GM12878 (cell line): ENCODE measurements around the gene NPAS3. TPM values are rescaled to one million over a fixed set of nuclear protein-coding genes. Genes with fewer than 3 reads are reported as not detected.
A peak's percentile ranks its signal among the peaks of the same experiment; 100 is the strongest.

Source experiments
- ASH2L ChIP-seq: fragments of 300-600, 200-600 bp; sonication (generic); IDR thresholded peaks from 2 replicates; pipeline ENCODE4 v1.6.1; 2017; ENCODE audit warnings: low read depth, mild to moderate bottlenecking, borderline replicate concordance
- ATF3 ChIP-seq: IDR thresholded peaks from 2 replicates; pipeline ENCODE4 v1.6.1; 2011; ENCODE audit warnings: low read depth, mild to moderate bottlenecking, low read length, moderate library complexity, borderline replicate concordance; ENCODE audit errors: extremely low read depth
- BHLHE40 ChIP-seq, 2 experiments: fragments of 450-650 bp in 1 of 2; IDR thresholded peaks; 2 replicates each; pipeline ENCODE4 v1.6.1; 2011 to 2017; ENCODE audit warnings: low read depth in 2 of 2, borderline replicate concordance in 1 of 2, improper control_type of control experiment in 1 of 2, low read length in 1 of 2, mild to moderate bottlenecking in 1 of 2
- BMI1 ChIP-seq: fragments of 450-650 bp; IDR thresholded peaks from 2 replicates; pipeline ENCODE4 v1.6.1; 2016; ENCODE audit warnings: mild to moderate bottlenecking, moderate library complexity, borderline replicate concordance
- E2F8 ChIP-seq: fragments of 450-650 bp; IDR thresholded peaks from 2 replicates; pipeline ENCODE4 v1.6.1; 2018; ENCODE audit warnings: mild to moderate bottlenecking, low read depth, moderate library complexity; ENCODE audit not compliant: partially characterized antibody
- HSF1 ChIP-seq: fragments of 150-350 bp; IDR thresholded peaks from 2 replicates; pipeline ENCODE4 v1.6.1; 2014; ENCODE audit warnings: mild to moderate bottlenecking, low read depth, low read length
- IKZF2 ChIP-seq, 2 experiments: fragments of 450-650 bp; IDR thresholded peaks; 2 replicates each; pipeline ENCODE4 v1.6.1; 2017; ENCODE audit warnings: mild to moderate bottlenecking in 2 of 2, moderate library complexity in 2 of 2
- MTA2 ChIP-seq: fragments of 450-650 bp; IDR thresholded peaks from 2 replicates; pipeline ENCODE4 v1.6.1; 2016; ENCODE audit warnings: low read depth, mild to moderate bottlenecking, moderate library complexity
- MXI1 ChIP-seq: fragments of 150-350 bp; IDR thresholded peaks from 2 replicates; pipeline ENCODE4 v1.6.1; 2011; ENCODE audit warnings: low read depth, mild to moderate bottlenecking, inconsistent platforms, low read length, improper control_type of control experiment
- NBN ChIP-seq: fragments of 450-650 bp; IDR thresholded peaks from 2 replicates; pipeline ENCODE4 v1.6.1; 2016
- NFYA ChIP-seq: IDR thresholded peaks from 2 replicates; pipeline ENCODE4 v1.6.1; 2011; ENCODE audit warnings: low read depth, mild to moderate bottlenecking, low read length, improper control_type of control experiment, borderline replicate concordance
- NR2C1 ChIP-seq: fragments of 450-650 bp; IDR thresholded peaks from 2 replicates; pipeline ENCODE4 v1.6.1; 2017; ENCODE audit warnings: antibody characterized with exemption, mild to moderate bottlenecking, moderate library complexity
- PAX8 ChIP-seq: fragments of 450-650 bp; IDR thresholded peaks from 2 replicates; pipeline ENCODE4 v1.6.1; 2017; ENCODE audit warnings: mild to moderate bottlenecking, moderate library complexity
- RELB ChIP-seq: fragments of 450-650 bp; IDR thresholded peaks from 2 replicates; pipeline ENCODE4 v1.6.1; 2017; ENCODE audit warnings: low read depth, mild to moderate bottlenecking, moderate library complexity
- SIX5 ChIP-seq: IDR thresholded peaks from 2 replicates; pipeline ENCODE4 v1.6.1; 2011; ENCODE audit warnings: mild to moderate bottlenecking, low read depth, low read length, moderate library complexity; ENCODE audit not compliant: severe bottlenecking
- SMAD5 ChIP-seq: IDR thresholded peaks from 2 replicates; pipeline ENCODE4 v1.6.1; 2016; ENCODE audit warnings: antibody characterized with exemption, low read depth
- SMARCA5 ChIP-seq: fragments of 450-650 bp; IDR thresholded peaks from 2 replicates; pipeline ENCODE4 v1.6.1; 2017; ENCODE audit warnings: mild to moderate bottlenecking
- SREBF2 ChIP-seq: IDR thresholded peaks from 2 replicates; pipeline ENCODE4 v1.6.1; 2012; ENCODE audit warnings: mild to moderate bottlenecking, low read length
- TCF7 ChIP-seq: IDR thresholded peaks from 2 replicates; pipeline ENCODE4 v1.6.1; 2014; ENCODE audit warnings: antibody characterized with exemption, borderline replicate concordance
- ZBTB33 ChIP-seq: fragments of 450-650 bp; IDR thresholded peaks from 2 replicates; pipeline ENCODE4 v1.6.1; 2017; ENCODE audit warnings: mild to moderate bottlenecking
- ZNF207 ChIP-seq: fragments of 450-650 bp; IDR thresholded peaks from 2 replicates; pipeline ENCODE4 v1.6.1; 2014; ENCODE audit warnings: antibody characterized with exemption, mild to moderate bottlenecking, borderline replicate concordance
- ZNF274 ChIP-seq: IDR thresholded peaks from one replicate; pipeline ENCODE4 v1.8.0; 2011; ENCODE audit not compliant: insufficient read length, insufficient read depth
- polyA plus RNA-seq, 11 experiments: library from polyadenylated mRNA; depleted of rRNA in 4 of 11; unstranded in 6 of 11; stranded (reverse) in 5 of 11; fragments of >200 nt; fragmentation: Nextera tagmentation in 4 of 11; fragmentation: Illumina TruSeq in 1 of 11; extraction: Ambion mirVana in 4 of 11; extraction: Trizol in 1 of 11; gene quantifications; 1 replicate in 1 of 11; 2 replicates in 10 of 11; pipeline versions ENCODE4 v1.2.1 to v1.2.3, GENCODE V29; 2011 to 2016; ENCODE audit warnings: inconsistent platforms in 2 of 11, missing spikeins in 2 of 11, low read depth in 1 of 11
- total RNA-seq, 4 experiments: library from RNA; depleted of rRNA in 3 of 4; stranded (reverse); fragments of >200 nt in 3 of 4; fragmentation: Illumina TruSeq in 1 of 4; extraction: Trizol in 1 of 4; gene quantifications; 2 replicates each; pipeline versions ENCODE4 v1.2.1 to v1.2.3, GENCODE V29; 2013 to 2021

The NPAS3 gene
- total and polyA plus RNA-seq, 10 of the 15 experiments (the other 5 are each of a cell fraction or from before 2014, with no cell fraction given): under 0.01 to 2.7 (median 0.03) TPM; not detected in 6

- no peak for TF ChIP-seq HSF1
- no peak for TF ChIP-seq BMI1
- TF ChIP-seq MXI1: no peak
- no peak for TF ChIP-seq SIX5
- TF ChIP-seq ZNF274: no peak
- no peak for TF ChIP-seq TCF7
- TF ChIP-seq BHLHE40 (IDR thresholded peaks at IDR 0.05; ENCODE audit: borderline replicate concordance in 1 of 2, low read depth in 2 of 2, low read length in 1 of 2): peak in 1 of 2 experiments; percentile 78; a peak in 3 of 4 replicates
- TF ChIP-seq ZBTB33: no peak
- TF ChIP-seq ZNF207: no peak
- TF ChIP-seq NR2C1: no peak
- TF ChIP-seq PAX8: no peak
- TF ChIP-seq NFYA: no peak
- peak; percentile 51 for TF ChIP-seq MTA2
- no peak for TF ChIP-seq E2F8
- TF ChIP-seq IKZF2 (IDR thresholded peaks at IDR 0.05): peak; percentile 76 to 81
- TF ChIP-seq ASH2L: no peak
- TF ChIP-seq ATF3: no peak
- TF ChIP-seq NBN: no peak
- TF ChIP-seq SMAD5: no peak
- TF ChIP-seq SMARCA5: no peak
- TF ChIP-seq RELB: peak; percentile 50; the same call in 1 of the 2 replicates
- no peak for TF ChIP-seq SREBF2
These were observed 613.3 kb downstream of the NPAS3 start (continued) for GRCh38 chr14:33551963-33552362.
